Activated B cell treated with CpG ODN at 0.5 μM for 24 hours (primary cell): ENCODE measurements around the gene TC2N. TPM values are rescaled to one million over a fixed set of nuclear protein-coding genes. Genes with fewer than 3 reads are reported as not detected.

Experiments used
- ATAC-seq: fragments of 200-7000 bp; cut with Tn5 transposase; one replicate; pipeline ENCODE4 v1.10.0; 2021; ENCODE audit warnings: low read depth, mild to moderate bottlenecking, moderate library complexity
- CTCF ChIA-PET: fragments of 350-600 bp; sonication (Branson Sonifier 250); formaldehyde crosslinking; loops from one replicate; lab custom pipeline; 2021; ENCODE audit warnings: antibody characterized with exemption; lab: Charles Lee
- POLR2A ChIA-PET: fragments of 350-600 bp; sonication (Branson Sonifier 250); formaldehyde crosslinking; loops from one replicate; lab custom pipeline; 2021; ENCODE audit warnings: antibody characterized with exemption; lab: Charles Lee
- DNase-seq: peaks from one replicate; pipeline ENCODE4 v3.0.0; 2022
- H3K27ac Mint-ChIP-seq: one replicate; pipeline ENCODE4 v1.8.0; 2020; ENCODE audit warnings: mixed read lengths
- H3K27me3 Mint-ChIP-seq: one replicate; pipeline ENCODE4 v1.8.0; 2021; ENCODE audit warnings: mixed read lengths
- H3K36me3 Mint-ChIP-seq: one replicate; pipeline ENCODE4 v1.8.0; 2021; ENCODE audit warnings: low read depth, mixed read lengths
- H3K4me1 Mint-ChIP-seq: one replicate; pipeline ENCODE4 v1.8.0; 2021; ENCODE audit warnings: mixed read lengths
- H3K4me3 Mint-ChIP-seq: one replicate; pipeline ENCODE4 v1.8.0; 2020; ENCODE audit warnings: mild to moderate bottlenecking, mixed read lengths
- H3K9me3 Mint-ChIP-seq: one replicate; pipeline ENCODE4 v1.8.0; 2020; ENCODE audit warnings: mixed read lengths
- intact Hi-C: fragments of 100-400 bp; cut with micrococcal nuclease; formaldehyde crosslinking; loops from one replicate; pipeline ENCODE4 v1.15.1; 2024
- total RNA-seq: library from RNA; stranded (reverse); gene quantifications from 2 replicates; pipeline ENCODE4 v1.2.3, GENCODE V29; 2022
- TF ChIP-seq, protein P1 (sequence below): fragments of 200-600 bp; IDR thresholded peaks from one replicate; pipeline ENCODE4 v1.8.0; 2022; ENCODE audit warnings: antibody characterized with exemption, mild to moderate bottlenecking

The TC2N gene
- 9.4 and 12.1 TPM in 2 replicates for total RNA-seq

DNA sequence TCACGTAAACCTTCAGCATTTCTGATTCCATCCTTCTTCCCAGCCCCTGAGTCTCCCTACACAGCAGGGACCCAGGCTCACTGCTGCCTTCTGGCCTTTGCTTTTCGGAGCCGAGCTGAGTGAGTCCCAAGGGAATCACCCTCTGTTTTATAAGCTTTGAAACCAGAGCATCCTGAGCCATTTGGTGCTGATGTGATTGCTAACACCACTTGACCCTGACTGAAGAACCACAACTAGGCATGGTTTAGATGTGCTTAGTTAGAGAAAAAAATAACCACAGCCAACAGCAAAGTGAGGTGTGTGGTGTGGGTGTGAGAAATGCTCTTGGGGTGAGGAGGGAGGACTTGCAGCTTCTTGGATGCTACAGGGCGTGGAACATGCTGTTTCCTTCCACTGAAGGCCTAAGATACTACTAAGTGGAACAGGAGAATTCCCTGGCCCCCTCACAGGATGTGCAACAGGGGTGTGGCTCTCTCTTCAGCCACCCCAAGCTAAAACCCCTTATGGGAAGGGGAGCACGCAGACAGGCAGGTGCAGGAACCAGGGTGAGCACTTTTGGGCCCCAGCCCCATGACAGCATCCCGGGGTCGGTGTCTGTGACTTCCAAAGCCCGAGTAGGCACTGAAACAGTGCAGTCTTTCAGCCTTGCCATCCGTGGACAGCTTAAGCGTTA, at the start of gene TC2N:
Gene TC2N, minus strand, starts transcription at position 221 of the 673 bp plus-strand sequence. CDS start 53,767 bp downstream, outside the sequence.
- H3K27ac Mint-ChIP-seq, result no peak within 1 kb of the TSS
- no peaks in the 10 kb centered on the region for H3K36me3 Mint-ChIP-seq
- H3K9me3 Mint-ChIP-seq, result no peaks in the 10 kb centered on the region
- peaks cover 35% of the 10 kb centered on the region for H3K4me1 Mint-ChIP-seq
- TF ChIP-seq, protein P1, sequence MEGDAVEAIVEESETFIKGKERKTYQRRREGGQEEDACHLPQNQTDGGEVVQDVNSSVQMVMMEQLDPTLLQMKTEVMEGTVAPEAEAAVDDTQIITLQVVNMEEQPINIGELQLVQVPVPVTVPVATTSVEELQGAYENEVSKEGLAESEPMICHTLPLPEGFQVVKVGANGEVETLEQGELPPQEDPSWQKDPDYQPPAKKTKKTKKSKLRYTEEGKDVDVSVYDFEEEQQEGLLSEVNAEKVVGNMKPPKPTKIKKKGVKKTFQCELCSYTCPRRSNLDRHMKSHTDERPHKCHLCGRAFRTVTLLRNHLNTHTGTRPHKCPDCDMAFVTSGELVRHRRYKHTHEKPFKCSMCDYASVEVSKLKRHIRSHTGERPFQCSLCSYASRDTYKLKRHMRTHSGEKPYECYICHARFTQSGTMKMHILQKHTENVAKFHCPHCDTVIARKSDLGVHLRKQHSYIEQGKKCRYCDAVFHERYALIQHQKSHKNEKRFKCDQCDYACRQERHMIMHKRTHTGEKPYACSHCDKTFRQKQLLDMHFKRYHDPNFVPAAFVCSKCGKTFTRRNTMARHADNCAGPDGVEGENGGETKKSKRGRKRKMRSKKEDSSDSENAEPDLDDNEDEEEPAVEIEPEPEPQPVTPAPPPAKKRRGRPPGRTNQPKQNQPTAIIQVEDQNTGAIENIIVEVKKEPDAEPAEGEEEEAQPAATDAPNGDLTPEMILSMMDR, result no peak
- no peak for DNase-seq
- no peak for ATAC-seq
- H3K4me3 Mint-ChIP-seq, result no peak within 1 kb of the TSS
- POLR2A ChIA-PET, result no interaction called here
- intact Hi-C loops, result no loop called here
- CTCF ChIA-PET, result no interaction called here
- H3K27me3 Mint-ChIP-seq, result peaks cover 2% of the 10 kb centered on the region

DNA sequence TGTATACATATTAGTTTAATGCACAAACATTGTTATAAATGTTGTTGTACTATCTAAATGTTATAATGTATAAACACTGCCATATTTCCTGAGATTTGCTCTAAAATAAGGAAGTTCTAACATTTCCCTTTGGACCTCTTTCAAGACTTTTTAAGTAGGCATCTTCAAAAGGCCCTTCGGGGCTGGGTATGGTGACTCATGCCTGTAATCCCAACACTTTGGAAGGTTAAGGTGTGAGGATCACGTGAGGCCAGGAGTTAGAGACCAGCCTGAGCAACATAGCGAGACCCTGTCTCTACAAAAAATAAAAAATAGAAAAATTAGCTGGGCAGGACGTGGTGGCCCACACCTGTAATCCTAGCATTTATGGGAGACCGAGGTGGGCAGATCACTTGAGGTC, 44.7 kb upstream of the TC2N start:
- intact Hi-C loops, result no loop called here
- ATAC-seq (no peak), DNase-seq (no peak)
- TF ChIP-seq, protein P1, result no peak
- Mint-ChIP-seq H3K4me3 (peak overlapping the region; percentile 61), H3K9me3 (no peaks in the 10 kb centered on the region), H3K4me1 (peaks cover 16% of the 10 kb centered on the region), H3K36me3 (no peaks in the 10 kb centered on the region), H3K27me3 (peaks cover 1% of the 10 kb centered on the region), H3K27ac (peak overlapping the region; percentile 85)
- ChIA-PET CTCF (interaction anchor here (0.9 to 2.1 kb wide), 3 partner anchors 85 to 263 kb away, joined by 3 to 6 read pairs (median 4); no protein-coding TSS in a partner anchor), POLR2A (interaction anchor here (0.9 kb wide), 1 partner anchor 41 kb away, joined by 10 read pairs; no protein-coding TSS in a partner anchor)

- CTCF ChIA-PET, result interaction anchor here (0.7 to 2.1 kb wide), 6 partner anchors 68 to 588 kb away, joined by 3 to 6 read pairs (median 4); no protein-coding TSS in a partner anchor
- Mint-ChIP-seq H3K4me3 (peak overlapping the region; percentile 61), H3K9me3 (no peaks in the 10 kb centered on the region), H3K36me3 (no peaks in the 10 kb centered on the region), H3K4me1 (peaks cover 16% of the 10 kb centered on the region), H3K27ac (peak overlapping the region; percentile 85), H3K27me3 (peaks cover 3% of the 10 kb centered on the region)
- TF ChIP-seq, protein P1, result no peak
- intact Hi-C loops, result loop anchor here (1.0 kb wide), 1 partner anchor 261 kb away; no protein-coding TSS in a partner anchor
- POLR2A ChIA-PET, result interaction anchor here (0.9 kb wide), 1 partner anchor 40 kb away, joined by 10 read pairs; no protein-coding TSS in a partner anchor
- peak; percentile 19 for DNase-seq
- ATAC-seq, result peak; percentile 77
Measured at GRCh38 chr14:91911474-91912032, 44.2 kb upstream of the TC2N start.

DNA sequence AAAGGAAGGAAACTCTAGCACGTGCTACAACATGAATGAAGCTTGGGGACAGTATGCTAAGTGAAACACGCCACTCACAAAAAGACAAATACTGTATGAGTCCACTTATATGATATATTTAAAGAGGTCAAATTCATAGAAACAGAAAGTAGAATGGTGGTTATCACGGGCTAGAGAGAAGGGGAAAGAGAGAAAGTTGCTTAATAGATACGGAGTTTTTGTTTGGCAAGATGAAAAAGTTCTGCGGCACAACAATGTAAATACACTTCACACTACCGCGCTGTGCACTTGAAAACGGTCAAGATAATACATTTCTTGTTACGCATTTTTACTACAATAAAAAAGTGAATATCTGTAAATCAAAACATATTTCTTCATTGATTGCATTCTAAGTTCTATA, 42.9 kb upstream of the TC2N start:
- CTCF ChIA-PET, result interaction anchor here (2.1 kb wide), 1 partner anchor 260 kb away, joined by 6 read pairs; no protein-coding TSS in a partner anchor

More for the DNA sequence above, 42.9 kb upstream of the TC2N start:
- intact Hi-C loops, result no loop called here
- DNase-seq (no peak), ATAC-seq (no peak)
- Mint-ChIP-seq H3K27me3 (peaks cover 5% of the 10 kb centered on the region), H3K27ac (no peak overlapping the region), H3K9me3 (no peaks in the 10 kb centered on the region), H3K36me3 (no peaks in the 10 kb centered on the region), H3K4me3 (no peak overlapping the region), H3K4me1 (peaks cover 16% of the 10 kb centered on the region)
- TF ChIP-seq, protein P1, result no peak
- POLR2A ChIA-PET, result no interaction called here
